GM21786 (cell line): Measurements from ENCODE around the gene SMARCAD1.

Experiments used
- ATAC-seq: cut with Tn5 transposase; IDR thresholded peaks from one replicate; pipeline ENCODE4 v1.9.1; 2021; ENCODE audit not compliant: unreplicated experiment

SMARCAD1 gene

DNA sequence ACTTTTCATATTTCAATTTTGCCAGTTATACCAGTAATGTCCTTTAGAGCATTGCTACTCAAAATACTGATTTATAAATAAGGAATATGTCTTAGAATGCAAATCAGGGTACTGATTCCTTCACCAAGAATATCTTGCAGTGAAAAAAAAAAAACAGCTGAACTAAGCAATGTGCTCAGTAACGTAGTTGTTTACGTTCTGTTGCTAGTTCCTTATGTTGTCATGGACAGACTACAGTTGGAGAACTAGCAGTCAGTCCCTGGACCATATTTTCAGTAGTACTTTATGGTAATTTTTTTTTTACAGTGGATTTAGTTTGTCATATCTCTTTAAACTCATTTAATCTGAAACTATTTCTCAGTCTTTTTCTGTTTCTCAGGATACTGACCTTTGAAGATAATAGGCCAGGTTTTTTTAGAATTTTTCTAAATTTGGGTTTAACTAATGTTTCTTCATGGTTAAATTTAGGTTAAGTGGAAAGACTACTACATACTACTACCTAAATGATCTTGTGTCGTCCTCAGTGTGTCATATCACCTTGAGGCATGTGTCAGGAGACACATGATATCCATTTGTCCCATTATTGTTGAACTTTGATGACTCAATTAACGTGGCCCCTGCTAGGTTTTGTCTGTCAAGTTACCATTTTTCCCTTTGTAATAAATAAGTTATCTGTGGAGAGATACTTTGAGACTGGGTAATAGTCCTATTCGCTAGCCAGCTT is 21.0 kb downstream of the SMARCAD1 start:
- no peak for ATAC-seq

DNA sequence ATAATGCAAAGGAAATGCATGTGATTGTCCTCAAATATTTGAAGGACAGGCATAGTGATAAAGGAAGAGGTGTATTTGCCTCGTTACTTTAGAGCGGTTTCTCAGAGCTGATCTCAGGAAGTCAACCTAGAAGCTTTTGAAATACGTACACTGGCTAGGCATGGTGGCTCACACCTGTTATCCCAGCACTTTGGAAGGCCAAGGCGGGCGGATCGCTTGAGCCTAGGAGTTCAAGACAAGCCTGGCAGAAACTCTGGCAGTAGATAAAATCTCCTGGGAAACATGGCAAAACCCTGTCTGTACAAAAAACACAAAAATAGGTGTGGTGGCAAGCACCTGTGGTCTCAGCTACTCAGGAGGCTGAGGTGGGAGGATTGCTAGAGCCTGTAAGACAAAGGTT is 24.9 kb downstream of the SMARCAD1 start:
- no peak for ATAC-seq

DNA sequence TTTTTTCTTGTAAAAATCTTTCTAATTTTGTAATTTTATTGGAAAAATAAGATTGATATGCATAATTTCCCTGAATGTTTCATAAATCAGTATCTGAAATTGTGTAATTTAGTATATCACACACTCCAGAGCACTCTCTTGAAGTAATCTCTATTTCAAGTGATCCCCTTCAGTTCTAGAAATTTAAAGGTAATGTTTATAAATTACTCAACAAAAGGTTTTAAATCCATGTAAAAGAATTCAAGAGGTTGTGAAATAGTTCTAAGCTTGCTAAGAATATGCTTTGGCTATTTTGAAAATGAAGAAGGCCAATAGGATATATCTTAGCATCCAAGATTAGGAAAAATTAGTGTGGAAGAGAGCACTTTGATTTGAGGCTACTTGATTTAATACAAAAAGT is 28.2 kb downstream of the SMARCAD1 start:
- ATAC-seq, result no peak

DNA sequence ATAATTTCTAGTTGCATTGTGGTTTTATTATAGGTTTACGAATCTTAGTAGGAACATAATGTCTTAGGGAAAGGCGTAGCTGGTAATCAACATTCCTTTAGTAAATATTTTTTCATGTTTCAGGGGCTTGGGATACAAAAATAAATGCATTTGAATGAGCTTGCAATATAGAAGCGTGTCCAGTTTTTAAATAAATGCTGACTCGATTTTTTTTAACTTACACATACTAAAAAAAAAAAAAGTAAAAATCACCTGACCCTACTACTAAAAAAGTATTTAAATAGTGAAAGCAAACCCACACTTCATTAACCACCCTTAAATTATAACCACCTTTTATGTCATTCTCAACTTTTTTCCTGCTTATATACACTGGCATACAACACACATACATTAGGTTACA is 29.6 kb downstream of the SMARCAD1 start:
- ATAC-seq, result no peak

DNA sequence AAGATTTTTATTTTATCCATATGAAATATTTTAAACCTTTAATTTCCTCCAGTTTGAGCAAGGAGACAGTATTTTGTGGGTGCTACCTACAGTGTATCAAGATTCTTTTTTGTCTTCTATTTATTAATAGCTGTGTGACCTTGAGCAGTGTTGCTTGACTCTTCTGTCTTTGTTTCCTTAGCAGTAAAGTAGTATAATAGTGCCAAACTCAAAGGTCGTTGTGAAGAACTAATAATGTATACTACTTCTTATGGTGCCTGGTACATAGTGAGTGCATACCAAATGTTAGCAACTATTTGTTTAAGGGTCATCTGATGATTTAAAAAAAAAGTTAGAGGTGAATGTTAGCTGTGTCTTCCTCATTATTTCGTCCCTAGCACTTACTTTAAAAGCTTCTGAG is 30.5 kb downstream of the SMARCAD1 start:
- ATAC-seq, result no peak

DNA sequence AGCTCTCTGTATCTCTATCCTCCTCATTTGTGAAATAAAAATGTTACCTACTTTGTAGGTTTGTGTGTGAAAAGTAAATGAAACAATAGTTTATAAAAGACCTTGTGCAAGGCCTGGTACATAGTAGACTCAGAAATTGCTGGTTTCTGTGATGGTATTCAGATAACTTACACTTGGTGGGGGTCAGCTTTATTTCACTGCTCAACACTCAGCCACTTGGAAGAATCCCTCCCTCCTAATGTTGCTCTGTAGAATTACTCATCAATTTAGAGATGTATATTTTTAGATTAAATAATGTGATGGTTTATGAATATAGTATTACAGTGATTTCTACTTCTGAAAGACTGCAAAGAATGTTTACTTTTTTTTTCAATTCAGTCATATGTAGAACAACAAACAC is 32.7 kb downstream of the SMARCAD1 start:
- no peak for ATAC-seq

DNA sequence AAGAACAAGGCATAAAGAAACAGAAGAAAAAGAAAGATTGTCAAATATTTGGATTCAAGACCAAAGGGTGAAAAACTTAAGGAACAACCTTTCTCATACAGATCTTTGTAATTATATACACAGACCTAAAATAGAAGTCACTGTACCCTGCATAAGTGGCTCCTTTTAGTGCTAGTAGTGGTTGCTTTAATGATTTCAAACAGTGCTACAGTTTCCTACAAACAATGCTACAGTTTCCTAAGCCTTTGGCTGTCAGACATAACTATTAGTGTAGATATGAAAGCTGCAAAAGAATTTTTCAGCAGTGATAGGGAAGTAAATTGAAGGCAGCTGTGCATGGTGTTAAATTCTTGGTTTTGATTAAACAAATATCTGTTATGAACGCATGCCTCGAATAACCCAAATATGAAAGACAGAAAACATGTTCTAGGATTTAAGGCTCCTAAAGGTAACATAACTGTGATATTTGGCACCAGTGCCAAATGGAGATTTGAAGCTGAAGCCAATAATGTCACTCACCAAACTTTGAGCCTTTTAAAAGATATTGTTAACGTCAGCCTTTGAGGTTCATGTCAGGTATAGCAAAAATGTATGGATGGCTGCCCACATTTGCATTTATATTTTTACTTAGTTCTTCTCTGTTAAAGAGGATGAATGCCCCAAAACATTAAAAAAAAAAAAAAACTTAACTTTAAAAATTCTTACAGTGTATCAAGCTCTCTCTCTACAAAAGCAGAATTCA is 36.6 kb downstream of the SMARCAD1 start:
- no peak for ATAC-seq

DNA sequence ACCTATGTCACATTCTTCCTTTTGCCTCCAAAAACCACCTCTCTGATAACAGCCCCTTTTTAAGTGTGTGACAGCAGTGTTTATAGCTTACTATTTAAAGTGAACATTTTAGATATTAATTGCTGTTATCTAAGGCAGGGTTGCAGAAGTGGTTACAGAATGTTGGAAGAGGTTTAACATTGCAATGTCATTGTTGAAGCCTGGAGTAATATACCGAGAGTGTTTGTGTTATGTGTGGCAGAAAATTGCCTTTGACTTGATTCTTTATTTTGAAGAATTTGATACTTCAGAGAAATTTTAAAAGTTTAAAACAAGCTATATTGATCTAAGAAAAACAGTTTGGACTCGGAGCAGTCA is 37.1 kb downstream of the SMARCAD1 start:
- no peak for ATAC-seq

DNA sequence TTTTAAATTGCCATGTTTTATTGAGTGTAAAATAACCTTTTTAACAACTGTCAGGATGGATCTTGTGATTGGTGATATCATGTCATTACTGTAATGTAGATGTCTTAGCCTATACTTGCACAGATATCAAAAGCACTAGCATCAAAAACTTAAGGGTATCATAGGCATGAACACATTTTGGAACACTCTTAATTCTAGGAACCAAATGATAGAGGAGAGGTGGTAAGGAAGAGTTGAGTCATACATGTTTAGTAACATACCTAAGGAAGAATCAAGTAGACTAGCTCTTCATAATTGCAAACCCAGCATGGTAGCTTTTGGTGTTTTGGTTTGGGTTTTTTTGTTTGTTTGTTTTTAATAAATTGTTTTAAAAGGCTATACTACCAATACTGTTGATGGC is 43.4 kb downstream of the SMARCAD1 start:
- no peak for ATAC-seq

DNA sequence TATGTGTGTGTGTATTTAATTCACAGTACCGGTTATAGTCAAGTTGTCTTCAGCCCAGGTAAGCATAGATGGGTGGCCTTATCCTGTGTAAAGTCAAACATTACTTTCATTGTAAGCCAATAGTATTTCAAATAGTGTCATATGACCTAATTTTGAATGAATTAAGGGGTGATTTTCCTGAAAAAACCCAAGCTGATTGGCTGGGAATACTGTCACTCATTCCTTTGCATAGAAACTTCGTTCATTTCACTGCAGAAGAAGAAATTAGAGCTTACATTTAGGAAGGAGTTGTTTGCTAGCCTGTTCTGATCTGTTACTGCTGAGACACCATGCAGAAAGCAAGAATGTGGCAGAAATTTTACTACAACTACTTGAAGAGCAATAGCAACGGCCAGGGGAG is 45.4 kb downstream of the SMARCAD1 start:
- no peak for ATAC-seq

DNA sequence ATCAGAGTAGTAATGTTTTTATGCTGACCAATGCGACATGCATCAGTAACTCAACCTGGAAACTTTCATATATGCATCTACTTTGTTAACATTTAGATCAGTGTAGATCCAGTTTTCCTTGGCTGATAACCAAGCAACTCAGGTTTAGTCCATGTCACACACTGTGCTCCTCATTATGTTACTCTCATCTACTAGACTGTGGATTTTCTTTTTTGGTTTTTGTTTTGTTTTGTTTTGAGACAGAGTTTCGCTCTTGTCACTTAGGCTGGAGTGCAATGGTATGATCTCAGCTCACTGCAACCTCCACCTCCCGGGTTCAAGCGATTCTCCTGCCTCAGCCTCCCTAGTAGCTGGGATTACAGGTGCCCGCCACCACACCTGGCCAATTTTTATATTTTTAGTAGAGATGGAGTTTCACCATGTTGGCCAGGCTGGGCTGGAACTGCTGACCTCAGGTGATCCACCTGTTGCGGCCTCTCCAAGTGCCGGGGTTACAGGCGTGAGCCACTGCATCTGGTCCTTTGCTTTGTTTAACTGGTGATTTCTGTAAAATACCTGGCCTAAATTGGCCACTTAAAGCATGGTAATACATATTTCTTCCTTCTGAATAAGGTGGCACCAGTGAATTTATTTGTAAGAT is 48.6 kb downstream of the SMARCAD1 start:
- no peak for ATAC-seq

DNA sequence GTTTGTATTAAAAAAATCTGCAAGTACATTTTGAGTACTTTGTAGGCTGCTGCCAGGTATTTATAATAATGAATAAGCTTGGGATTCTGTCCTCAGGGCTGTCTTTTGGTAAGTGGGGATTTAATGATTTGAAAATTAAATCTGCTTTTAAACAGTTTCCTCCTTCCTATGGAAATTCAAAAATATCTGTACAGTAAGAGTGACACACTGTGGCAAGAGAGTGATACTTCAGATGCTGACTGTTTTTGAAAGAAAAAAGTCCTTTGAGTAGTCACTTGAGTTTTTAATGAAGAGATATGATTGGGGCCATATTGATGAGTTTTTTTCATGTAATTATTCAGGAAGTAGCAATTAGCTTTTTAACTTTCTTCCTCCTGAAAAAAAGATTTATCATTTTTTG is 49.2 kb downstream of the SMARCAD1 start:
- no peak for ATAC-seq

DNA sequence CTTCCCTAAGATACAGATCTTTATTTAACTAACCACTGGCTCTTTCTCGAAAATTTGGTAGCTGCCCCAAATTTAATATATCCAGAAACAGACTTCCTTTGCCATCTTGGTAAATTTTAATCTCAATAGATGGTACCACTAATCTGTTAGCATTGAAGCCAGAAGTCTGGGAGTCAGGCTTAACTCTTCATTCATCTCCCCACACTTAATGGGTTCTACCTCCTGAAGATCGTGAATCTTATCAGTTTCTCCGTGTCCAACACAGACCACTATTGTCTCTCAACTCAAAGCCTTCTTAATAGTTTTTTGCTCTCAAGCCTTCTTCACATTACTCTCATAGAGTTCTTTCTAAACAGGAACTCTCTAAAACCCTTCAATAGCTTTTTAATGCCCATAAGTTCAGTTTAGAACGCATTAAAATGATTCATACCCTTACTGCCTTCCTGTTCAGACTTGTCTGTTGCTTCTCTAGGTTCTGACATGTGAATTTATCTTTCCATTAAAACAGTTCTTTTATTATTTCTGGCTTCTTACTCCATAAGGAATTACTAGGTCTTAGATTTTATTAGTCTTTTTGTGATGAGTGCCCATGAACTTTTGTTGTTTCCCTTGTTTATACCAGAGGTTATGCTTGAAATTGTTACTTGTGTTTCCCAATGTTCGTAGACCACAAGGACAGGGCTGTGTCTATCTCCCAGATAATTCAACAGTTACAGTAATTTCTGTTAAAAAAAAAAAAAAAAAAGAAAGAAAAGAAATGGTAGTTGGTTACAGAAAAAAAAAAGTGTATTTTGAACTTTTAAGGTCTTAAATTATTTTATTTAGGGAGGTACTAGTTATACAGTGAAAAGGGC is 54.7 kb downstream of the SMARCAD1 start:
- no peak for ATAC-seq

DNA sequence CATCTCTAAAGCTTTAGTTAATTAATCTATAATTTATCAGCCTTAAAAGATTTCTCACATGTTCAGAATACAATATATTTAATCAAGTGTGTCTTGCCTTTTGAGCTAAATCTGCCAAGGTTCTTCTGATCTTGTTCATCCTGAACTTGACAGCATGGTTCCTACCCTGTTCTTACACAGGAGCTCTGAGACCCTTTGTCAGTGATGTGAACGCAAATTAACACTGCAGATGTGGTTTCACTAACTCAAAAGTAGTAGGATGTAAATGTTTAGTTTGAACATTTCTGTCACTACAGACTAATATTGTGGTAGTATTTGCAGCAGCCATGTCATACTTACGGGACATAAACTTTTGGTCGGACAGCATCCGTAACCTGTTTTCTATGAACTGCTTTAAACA is 59.4 kb downstream of the SMARCAD1 start:
- no peak for ATAC-seq

DNA sequence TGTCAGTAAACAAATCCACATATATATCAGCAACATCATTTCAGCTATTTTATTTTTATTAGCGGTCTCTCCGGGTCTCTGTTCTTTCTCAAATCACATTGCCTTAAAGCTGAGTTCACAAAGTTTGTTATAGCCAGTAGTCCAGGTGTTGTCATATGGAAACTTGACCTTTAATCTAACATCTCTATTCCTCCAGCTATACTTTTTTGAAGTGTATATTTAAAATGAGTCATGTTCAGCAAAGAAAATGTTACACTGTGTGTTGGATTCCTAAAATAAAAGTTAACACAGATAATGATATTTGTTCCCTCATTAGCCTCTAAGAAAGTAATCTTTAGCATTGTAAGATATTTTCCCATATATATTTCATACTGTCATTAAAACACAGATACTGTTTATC is 63.6 kb downstream of the SMARCAD1 start:
- ATAC-seq, result no peak

DNA sequence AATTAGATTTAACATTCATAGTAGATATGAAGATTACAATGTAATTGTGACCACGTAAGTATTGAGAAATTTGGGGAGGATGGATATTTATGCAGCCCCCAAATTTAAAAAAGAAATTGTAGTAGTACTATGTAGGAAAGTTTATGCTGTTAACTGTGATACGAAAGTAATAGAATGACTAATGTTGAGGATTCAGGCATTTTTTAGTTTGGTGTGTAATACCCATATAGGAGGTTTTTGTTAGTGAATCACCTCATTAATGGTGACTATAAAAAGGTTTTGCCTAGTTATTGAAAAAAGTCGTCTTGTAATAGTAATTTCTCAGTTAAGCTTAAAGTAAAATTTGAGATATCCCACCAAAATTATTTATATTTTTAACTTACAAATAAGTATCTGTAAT is 67.2 kb downstream of the SMARCAD1 start:
- no peak for ATAC-seq

DNA sequence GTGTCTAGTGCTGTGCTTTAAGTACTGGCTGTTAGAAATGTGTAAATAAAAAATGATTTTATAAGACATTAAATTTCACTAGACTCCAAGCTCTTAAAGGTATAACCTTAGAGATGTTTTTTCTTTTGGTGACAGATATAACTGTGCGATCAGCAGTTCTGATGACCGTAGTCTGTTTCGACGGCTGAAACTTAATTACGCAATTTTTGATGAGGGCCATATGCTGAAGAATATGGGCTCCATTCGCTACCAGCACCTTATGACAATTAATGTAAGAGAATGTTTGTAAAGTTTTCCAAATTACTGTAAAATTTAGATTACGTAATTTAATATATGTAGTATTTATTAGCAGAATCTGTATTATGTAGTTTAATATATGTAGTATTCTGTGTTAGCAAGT is 68.5 kb downstream of the SMARCAD1 start:
- no peak for ATAC-seq

DNA sequence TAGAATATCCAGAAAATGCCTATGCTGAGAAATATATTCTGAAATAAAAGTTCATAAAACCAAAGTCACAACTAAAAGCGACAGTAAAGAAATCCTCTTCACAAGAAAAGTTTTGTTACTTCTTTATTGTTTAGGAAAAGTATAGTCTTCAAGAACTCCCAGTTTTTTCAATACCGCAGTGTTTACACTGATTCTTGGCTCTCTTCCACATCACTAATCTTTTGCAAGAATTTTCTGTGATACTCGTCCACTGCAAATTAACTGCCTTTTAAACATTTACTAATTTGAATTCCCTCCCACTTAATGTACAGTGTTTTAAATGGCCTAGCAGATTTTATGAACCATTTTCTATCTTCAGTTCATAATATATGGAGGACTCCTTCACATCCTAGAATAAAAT is 69.9 kb downstream of the SMARCAD1 start:
- no peak for ATAC-seq

DNA sequence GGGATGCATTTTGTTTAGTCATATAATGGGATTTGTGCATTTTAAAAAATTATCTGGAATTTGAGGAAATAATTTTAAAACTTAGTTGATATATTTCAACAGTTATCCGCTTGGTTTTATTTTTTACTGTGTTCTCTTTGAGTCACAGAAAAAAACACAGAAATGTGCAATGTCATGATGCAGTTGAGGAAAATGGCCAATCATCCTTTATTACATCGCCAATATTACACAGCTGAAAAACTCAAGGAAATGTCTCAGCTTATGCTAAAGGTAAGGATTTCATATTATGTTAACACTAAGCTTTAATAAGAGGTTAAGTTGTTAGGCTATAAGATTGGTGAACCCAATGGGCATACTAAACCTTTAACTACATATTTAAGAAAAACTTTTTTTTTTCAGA is 71.1 kb downstream of the SMARCAD1 start:
- ATAC-seq, result no peak

DNA sequence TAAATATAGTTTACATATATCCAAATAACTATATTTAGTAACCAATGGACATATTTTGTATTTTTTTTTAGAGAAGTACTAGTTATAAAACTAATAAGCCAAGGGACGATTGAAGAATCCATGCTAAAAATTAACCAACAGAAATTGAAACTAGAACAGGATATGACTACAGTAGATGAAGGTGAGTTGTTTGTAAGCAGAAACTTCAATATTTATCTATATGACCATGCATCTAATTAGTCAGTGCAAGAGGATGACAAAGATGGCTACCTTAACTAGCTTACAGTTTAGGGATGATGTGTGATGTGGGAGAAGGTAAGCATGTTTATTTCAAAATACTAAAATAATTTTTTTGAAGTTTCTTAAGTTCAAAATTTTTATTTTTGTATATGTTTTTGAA is 77.2 kb downstream of the SMARCAD1 start:
- ATAC-seq, result no peak

DNA sequence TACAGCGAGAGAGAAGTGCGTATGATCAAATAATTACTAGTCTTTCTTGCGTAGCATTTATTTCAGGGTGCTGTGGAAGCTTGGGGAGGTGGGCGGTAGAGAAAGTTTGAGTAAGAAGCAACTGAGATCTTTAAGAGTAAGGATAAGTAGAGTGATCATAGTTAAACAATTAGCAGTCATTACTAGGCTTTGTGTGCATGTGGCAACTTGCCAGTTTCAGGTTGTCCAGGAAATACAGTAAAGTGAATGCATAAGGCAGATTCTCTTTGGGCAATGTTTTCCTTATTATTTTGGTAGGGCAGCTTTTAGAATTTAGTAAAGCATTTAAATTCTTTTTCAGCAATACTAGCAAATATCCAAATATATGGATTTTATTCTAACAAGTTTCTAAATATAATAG is 78.0 kb downstream of the SMARCAD1 start:
- no peak for ATAC-seq

DNA sequence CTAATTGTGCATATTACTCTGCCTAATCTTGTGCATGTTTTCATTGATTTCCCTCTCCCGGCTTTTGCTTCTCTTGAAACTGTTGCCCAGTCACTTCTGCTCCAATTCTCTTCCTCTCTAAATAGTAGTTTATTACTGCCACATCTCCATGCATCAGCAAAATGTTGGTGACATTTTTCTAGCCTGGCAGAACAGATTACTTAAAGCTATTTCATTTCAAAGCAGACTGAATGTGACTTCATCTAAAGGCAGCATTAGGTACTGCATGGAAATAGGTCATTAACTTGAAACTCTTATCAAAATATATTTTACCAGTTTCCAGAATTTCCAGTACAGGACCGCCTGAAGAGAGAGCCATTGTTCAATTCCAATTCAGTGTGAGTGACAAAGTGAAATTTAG is 82.6 kb downstream of the SMARCAD1 start:
- ATAC-seq, result no peak
